Transverse colon (tissue), 4 donors: ENCODE data around the gene CFAP119.

ENCODE experiments used
- CTCF ChIP-seq, 5 experiments: fragments of 200-600 bp in 3 of 5; fragments of 450-650 bp in 2 of 5; sonication (generic) in 3 of 5; IDR thresholded peaks; 1 replicate in 2 of 5; 2 replicates in 3 of 5; pipeline ENCODE4 v1.5.1; 2016 to 2017; ENCODE audit warnings: antibody characterized with exemption in 5 of 5, inconsistent platforms in 3 of 5, mild to moderate bottlenecking in 2 of 5, moderate library complexity in 1 of 5
- POLR2A ChIP-seq: fragments of 450-650 bp; IDR thresholded peaks from one replicate; pipeline ENCODE4 v1.6.1; 2016; ENCODE audit warnings: antibody characterized with exemption, mild to moderate bottlenecking, moderate library complexity
- POLR2AphosphoS5 ChIP-seq, 3 donors: sonication (generic); formaldehyde crosslinking; IDR thresholded peaks; one replicate each; pipeline ENCODE4 v1.6.1; 2016; ENCODE audit warnings: antibody characterized with exemption in 3 of 3

- peak; percentile 81 to 89 (median 89) for TF ChIP-seq POLR2AphosphoS5 (IDR thresholded peaks at IDR 0.05)
- peak in 2 of 5 experiments; percentile 15 to 33 for TF ChIP-seq CTCF (IDR thresholded peaks at IDR 0.05)
- peak; percentile 87 for TF ChIP-seq POLR2A
Measured at GRCh38 chr16:30747799-30748633, 13.8 kb downstream of the CFAP119 start, which contains the start of gene PHKG2.
